Astrocyte of the cerebellum (primary cell): ENCODE data around the gene PCDH17.

Experiments used
- DNase-seq: peaks from one replicate; pipeline ENCODE4 v3.0.0-alpha.2; 2011; ENCODE audit warnings: low read depth
- H3K4me3 ChIP-seq: 2 replicates; pipeline ENCODE4 v1.5.1; 2011; ENCODE audit warnings: mild to moderate bottlenecking, low read depth, low read length, moderate library complexity
- in situ Hi-C: cut with HindIII; loops from 2 replicates; pipeline ENCODE4 v1.10.0; 2017; ENCODE audit warnings: low sequenced_read_pairs
- TF ChIP-seq, protein P1 (sequence below): IDR thresholded peaks from 2 replicates; pipeline ENCODE4 v1.5.1; 2012; ENCODE audit warnings: low read length, low read depth, moderate library complexity, mild to moderate bottlenecking; ENCODE audit errors: missing control alignments

Gene PCDH17, protein sequence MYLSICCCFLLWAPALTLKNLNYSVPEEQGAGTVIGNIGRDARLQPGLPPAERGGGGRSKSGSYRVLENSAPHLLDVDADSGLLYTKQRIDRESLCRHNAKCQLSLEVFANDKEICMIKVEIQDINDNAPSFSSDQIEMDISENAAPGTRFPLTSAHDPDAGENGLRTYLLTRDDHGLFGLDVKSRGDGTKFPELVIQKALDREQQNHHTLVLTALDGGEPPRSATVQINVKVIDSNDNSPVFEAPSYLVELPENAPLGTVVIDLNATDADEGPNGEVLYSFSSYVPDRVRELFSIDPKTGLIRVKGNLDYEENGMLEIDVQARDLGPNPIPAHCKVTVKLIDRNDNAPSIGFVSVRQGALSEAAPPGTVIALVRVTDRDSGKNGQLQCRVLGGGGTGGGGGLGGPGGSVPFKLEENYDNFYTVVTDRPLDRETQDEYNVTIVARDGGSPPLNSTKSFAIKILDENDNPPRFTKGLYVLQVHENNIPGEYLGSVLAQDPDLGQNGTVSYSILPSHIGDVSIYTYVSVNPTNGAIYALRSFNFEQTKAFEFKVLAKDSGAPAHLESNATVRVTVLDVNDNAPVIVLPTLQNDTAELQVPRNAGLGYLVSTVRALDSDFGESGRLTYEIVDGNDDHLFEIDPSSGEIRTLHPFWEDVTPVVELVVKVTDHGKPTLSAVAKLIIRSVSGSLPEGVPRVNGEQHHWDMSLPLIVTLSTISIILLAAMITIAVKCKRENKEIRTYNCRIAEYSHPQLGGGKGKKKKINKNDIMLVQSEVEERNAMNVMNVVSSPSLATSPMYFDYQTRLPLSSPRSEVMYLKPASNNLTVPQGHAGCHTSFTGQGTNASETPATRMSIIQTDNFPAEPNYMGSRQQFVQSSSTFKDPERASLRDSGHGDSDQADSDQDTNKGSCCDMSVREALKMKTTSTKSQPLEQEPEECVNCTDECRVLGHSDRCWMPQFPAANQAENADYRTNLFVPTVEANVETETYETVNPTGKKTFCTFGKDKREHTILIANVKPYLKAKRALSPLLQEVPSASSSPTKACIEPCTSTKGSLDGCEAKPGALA (N-terminal part only)

DNA sequence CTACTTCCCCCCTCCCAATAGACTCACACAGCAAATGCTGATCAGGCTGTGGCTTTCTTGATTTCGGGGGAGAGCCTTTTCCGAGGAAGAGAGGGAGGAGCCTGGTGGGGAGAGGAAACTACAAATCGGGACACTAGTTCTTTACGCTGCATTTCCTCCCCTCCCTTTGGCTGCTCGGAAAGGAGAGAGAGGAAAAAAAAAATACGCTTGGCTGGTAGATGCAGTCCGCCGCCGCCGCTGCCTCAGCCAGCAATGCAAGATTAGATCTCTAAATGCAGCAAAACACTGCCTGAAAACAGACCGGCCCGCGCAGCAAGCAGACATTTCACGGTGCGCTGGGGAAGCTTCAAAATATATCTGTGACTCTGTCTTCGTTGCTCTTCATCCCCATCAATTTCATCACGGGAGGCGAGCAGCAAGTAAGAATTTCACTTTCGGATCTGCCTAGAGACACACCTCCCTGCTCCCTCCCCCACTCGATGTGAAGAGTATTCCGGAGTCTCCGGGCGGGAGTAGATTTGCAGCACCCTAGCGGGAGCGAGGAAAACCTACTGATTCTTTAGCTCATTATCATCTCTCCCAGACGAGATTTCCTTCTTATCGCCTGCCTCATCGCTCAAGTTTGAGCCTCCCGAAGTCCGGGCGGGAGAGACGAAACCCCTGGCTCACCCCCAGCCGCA is at the start of gene PCDH17:
Gene PCDH17, plus strand, starts transcription at position 149 of the 680 bp plus-strand sequence. CDS start 803 bp downstream, outside the sequence.
- peak within 1 kb of the TSS; percentile 59 for H3K4me3 ChIP-seq
- in situ Hi-C loops: no loop called here
- TF ChIP-seq, protein P1, sequence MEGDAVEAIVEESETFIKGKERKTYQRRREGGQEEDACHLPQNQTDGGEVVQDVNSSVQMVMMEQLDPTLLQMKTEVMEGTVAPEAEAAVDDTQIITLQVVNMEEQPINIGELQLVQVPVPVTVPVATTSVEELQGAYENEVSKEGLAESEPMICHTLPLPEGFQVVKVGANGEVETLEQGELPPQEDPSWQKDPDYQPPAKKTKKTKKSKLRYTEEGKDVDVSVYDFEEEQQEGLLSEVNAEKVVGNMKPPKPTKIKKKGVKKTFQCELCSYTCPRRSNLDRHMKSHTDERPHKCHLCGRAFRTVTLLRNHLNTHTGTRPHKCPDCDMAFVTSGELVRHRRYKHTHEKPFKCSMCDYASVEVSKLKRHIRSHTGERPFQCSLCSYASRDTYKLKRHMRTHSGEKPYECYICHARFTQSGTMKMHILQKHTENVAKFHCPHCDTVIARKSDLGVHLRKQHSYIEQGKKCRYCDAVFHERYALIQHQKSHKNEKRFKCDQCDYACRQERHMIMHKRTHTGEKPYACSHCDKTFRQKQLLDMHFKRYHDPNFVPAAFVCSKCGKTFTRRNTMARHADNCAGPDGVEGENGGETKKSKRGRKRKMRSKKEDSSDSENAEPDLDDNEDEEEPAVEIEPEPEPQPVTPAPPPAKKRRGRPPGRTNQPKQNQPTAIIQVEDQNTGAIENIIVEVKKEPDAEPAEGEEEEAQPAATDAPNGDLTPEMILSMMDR: no peak
- DNase-seq: no peak

- TF ChIP-seq, protein P1: no peak
- H3K4me3 ChIP-seq: no peak overlapping the region
- no peak for DNase-seq
- in situ Hi-C loops: no loop called here
Measured at GRCh38 chr13:57582032-57582431, 49.5 kb upstream of the PCDH17 start.

DNA sequence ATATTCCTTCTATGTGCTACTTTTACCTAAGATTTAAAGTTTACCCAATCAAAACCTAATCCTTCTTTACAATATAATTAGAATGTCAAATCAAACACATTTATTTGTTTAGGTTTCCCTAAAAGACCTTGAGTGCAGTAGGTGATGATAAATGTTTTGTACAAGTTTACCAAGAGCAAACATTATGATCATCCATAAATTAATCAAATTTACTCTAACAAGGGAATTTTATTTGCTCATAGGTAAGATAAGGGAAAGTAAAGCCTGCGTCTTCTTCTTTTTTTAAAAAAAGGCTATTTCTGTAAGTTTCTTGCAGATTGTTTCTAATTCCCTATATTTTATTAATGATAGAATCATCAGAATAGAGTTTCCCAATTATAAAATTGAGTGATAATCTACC is 48.0 kb upstream of the PCDH17 start:
- DNase-seq: no peak
- H3K4me3 ChIP-seq: no peak overlapping the region
- TF ChIP-seq, protein P1: no peak
- in situ Hi-C loops: no loop called here

GRCh38 chr13:57588639-57589038 is 42.9 kb upstream of the PCDH17 start:
- no peak for DNase-seq
- no peak overlapping the region for H3K4me3 ChIP-seq
- TF ChIP-seq, protein P1: no peak
- in situ Hi-C loops: no loop called here

- no peak for DNase-seq
- H3K4me3 ChIP-seq: no peak overlapping the region
- TF ChIP-seq, protein P1: no peak
- in situ Hi-C loops: no loop called here
Measured at GRCh38 chr13:57595775-57596174, 35.8 kb upstream of the PCDH17 start.

GRCh38 chr13:57601536-57601935 is 30.0 kb upstream of the PCDH17 start:
- no peak for DNase-seq
- TF ChIP-seq, protein P1: no peak
- in situ Hi-C loops: no loop called here
- H3K4me3 ChIP-seq: no peak overlapping the region
